ENCODE measurements around the gene ADCY5.

- TF ChIP-seq, protein P1, sequence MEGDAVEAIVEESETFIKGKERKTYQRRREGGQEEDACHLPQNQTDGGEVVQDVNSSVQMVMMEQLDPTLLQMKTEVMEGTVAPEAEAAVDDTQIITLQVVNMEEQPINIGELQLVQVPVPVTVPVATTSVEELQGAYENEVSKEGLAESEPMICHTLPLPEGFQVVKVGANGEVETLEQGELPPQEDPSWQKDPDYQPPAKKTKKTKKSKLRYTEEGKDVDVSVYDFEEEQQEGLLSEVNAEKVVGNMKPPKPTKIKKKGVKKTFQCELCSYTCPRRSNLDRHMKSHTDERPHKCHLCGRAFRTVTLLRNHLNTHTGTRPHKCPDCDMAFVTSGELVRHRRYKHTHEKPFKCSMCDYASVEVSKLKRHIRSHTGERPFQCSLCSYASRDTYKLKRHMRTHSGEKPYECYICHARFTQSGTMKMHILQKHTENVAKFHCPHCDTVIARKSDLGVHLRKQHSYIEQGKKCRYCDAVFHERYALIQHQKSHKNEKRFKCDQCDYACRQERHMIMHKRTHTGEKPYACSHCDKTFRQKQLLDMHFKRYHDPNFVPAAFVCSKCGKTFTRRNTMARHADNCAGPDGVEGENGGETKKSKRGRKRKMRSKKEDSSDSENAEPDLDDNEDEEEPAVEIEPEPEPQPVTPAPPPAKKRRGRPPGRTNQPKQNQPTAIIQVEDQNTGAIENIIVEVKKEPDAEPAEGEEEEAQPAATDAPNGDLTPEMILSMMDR (IDR thresholded peaks at IDR 0.05), result no peak
- TF ChIP-seq EP300 (IDR thresholded peaks at IDR 0.05) (no peak), POLR2A (IDR thresholded peaks at IDR 0.05) (no peak)
Measured at GRCh38 chr3:123349566-123350435, 99.1 kb downstream of the ADCY5 start.
